8988T (cell line): Measurements from ENCODE around the gene NACA.
"Not testable (repeated sequence)": the region's sequence is repeated elsewhere in the genome, so short reads cannot be mapped to it uniquely, and the experiment has no call there.

Source experiments
- DNase-seq: peaks from one replicate; pipeline ENCODE4 v3.0.0; 2011

The NACA gene

GRCh38 chr12:56724972-56725722 lies at the start of gene NACA:
TSS of gene NACA (minus strand) at chr12:56725299. CDS start at chr12:56724521, 778 bp downstream.
- peak; percentile 96 for DNase-seq

- no peak for DNase-seq
These were observed 48.0 kb upstream of the NACA start for GRCh38 chr12:56773113-56773512.

- DNase-seq, result no peak
These were observed 47.5 kb upstream of the NACA start for GRCh38 chr12:56772625-56773024.

DNA sequence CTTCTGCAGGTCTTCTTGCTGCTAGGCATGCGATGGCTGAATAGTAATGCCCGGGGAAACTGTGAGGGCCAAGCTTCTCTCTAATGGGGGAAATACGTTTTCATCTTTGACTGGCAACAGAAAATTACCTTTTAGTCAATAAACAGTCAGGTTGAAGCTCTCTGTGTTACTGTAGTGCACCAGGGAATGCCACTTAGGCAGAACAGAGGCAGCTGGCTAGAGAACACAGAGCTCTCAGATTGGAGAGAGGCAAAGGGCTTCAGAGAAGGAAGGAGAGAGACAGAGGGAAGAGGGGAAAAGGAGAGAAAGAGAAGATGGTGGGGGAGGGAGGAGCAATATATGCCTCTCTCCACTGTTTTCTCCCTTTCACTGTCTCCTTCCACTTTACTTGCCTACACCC lies 44.8 kb upstream of the NACA start:
- no peak for DNase-seq

DNA sequence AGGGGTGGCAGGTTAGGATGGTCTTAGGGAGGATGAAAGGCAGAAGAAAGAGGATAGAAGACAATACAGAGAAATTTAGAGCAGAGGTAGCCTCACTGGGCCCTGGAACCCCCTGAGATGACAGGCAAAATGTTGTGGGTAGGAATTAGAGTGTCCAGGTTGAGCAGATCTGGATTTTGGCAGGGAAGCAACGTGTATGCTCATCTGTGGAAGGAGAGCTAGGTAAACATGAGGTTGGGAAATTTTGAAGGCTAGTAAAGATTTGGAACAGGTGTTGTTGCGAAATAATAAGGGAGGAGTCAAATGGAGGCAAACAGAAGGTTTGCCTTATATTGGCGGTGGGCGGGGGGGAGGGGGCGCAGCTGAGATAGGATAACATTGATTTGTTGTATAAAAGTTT lies 43.3 kb upstream of the NACA start:
- no peak for DNase-seq

GRCh38 chr12:56766535-56766934 lies 41.4 kb upstream of the NACA start:
- DNase-seq, result no peak

- DNase-seq, result no peak
These were observed 38.9 kb upstream of the NACA start for GRCh38 chr12:56763753-56764657.

GRCh38 chr12:56761812-56762211 lies 36.7 kb upstream of the NACA start:
- DNase-seq, result no peak

DNA sequence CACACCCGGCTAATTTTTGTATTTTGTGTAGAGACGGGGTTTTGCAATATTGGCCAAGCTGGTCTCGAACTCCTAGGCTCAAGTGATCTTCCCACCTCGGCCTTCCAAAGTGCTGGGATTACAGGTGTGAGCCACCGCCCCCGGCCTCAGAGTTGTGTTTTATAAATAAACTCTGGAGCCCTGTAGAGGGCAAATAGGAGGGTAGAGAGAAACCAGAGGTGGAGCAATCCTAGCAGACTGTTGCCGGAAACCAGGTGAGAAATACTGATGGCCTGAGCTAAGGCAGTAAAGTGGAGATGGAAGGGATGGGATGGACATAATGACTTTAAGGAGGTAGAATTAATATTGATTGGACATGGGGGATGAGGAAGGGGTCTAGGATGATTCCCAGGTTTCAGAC lies 35.4 kb upstream of the NACA start:
- DNase-seq, result no peak

- DNase-seq, result no peak
These were observed 34.3 kb upstream of the NACA start for GRCh38 chr12:56759263-56759908.

DNA sequence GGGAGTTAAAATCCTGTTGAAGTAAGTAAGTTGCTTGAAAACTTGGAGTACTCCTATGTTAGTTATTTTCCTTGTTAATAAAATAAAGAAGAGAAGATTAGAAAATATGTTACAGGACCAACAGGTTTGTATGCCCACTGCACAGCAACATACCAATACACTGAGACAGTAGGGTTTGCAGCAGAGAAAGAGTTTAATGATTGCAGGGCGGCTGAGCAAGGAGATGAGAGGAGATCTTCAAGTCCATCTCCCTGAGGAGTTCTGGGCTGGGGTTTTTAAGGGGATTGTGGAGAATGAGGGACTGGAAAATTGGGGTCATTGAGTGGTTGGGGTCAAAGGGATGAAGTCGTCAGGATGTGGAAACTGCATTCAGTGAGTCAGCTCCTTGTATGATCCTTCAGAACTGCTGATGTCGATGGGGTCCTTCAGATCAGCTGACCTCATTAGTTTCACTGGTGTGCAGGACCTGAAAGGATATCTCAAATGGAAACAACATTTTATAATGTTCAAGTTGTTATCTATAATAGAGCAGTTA lies 33.7 kb upstream of the NACA start:
- no peak for DNase-seq

DNA sequence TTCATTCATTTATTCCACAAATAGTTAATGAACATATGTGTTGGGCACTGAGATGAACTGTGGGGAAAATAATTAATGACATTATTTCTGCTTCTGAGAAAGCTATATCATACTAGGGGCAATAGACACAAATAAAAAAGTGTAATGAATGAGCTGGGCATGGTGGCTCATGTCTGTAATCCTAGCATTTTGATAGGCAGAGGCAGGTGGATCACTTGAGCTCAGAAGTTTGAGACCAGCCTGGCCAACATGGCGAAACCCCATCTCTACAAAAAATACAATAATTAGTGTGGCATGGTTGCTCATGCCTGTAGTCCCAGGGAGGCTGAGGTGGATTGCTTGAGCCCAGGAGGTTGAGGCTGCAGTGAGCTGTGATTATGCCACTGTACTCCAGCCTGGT lies 32.9 kb upstream of the NACA start:
- DNase-seq, result not testable (repeated sequence)

DNA sequence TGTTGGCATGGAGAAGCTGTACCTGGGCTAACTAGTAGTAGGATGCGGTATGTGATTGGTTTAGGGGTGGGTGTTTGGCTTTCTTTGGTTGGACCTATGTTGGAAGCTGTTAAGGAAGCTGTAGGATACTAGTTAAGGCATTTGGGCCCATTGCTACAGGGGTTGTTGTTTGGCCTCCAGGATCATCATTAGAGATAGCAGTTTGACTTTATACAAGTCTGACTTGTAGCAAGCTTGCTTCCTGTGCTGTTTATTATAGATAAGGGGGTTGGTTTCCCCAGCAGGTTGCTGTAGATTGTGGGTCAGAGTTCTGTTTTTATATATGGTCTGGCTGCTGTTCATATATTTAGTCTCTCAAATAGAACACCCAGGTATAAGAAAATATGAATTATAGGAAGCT lies 28.5 kb upstream of the NACA start:
- DNase-seq, result no peak

- DNase-seq, result peak; percentile 82
These were observed 26.9 kb upstream of the NACA start, which contains the start of gene PRIM1 for GRCh38 chr12:56751712-56752598. TSS of gene PRIM1 (minus strand) at chr12:56752323. CDS start at chr12:56752298, 25 bp downstream.

DNA sequence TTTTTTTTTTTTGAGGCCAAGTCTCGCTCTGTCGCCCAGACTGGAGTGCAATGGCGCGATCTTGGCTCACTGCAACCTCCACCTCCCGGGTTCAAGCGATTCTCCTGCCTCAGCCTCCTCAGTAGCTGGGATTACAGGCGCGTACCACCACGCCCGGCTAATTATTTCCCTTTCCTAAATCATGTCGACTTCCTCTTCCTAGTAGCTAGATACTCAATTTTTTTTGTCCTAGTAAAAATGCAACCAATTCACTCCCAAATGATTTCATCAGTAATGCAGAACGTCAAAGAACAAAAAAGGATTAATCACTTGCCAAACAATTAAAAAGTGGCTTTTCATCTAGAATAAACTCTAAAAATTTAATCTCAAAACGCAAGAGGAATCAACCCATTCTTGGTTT lies 25.5 kb upstream of the NACA start:
- DNase-seq, result not testable (repeated sequence)

DNA sequence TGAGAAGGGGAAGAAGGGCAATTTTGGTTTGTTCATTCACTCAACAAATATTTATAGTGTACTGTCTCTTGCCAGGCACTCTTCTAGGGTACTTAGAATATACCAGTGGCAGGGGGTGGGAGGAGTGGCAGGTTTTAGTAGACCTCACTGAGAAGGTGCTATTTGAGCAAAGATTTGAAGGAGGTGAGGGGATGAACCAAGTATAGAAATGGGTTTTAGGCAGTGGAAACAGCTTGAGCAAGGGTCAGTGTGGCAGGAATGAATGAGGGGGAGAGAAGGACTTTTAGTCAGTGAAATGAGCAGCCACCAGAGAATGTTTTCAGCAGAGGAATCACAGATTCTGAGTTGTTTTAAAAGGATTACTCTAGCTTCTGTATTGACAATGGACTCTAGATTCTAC lies 24.8 kb upstream of the NACA start:
- no peak for DNase-seq

- DNase-seq, result no peak
These were observed 24.3 kb upstream of the NACA start for GRCh38 chr12:56749359-56749758.

DNA sequence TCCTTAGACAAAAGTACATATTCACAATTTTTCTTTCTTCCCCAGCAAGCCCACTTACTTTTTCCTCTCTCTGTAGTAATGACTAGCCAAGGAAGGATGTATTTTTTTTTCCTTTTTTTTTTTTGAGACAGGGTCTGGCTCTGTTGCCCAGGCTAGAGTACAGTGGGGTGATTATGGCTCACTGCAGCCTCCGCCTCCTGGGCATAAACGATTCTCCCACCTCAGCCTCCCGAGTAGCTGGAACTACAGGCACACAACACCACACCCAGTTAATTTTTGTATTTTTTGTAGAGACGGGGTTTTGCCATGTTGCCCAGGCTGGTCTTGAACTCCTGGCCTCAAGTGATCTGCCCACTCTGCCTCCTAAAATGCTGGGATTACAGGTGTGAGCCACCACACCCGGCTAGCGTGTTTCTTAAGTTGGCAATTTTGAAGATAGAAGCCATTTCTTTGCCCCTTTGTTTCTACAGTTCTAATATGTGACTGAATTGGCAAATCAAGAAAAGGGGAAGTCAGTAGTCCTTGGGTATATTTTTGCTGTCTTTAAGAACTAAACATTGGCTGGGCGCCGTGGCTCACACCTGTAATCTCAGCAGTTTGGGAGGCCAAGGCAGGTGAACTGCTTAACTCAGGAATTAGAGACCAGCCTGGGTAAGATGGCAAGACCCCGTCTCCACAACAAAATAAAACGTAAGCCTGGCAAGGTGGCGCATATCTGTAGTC lies 3.2 kb upstream of the NACA start:
- DNase-seq, result no peak

GRCh38 chr12:56726196-56726675 lies 1.1 kb upstream of the NACA start:
- not testable (repeated sequence) for DNase-seq

- DNase-seq, result no peak
These were observed 614 bp upstream of the NACA start for GRCh38 chr12:56725723-56726102.

- DNase-seq, result no peak
These were observed 463 bp downstream of the NACA start for GRCh38 chr12:56724701-56724971.
